DND-41 (cell line): ENCODE measurements around the gene BRAT1.

Source experiments
- ATAC-seq: fragments of 200-7000 bp; cut with Tn5 transposase; 3 replicates; pipeline ENCODE4 v1.9.1; 2021; ENCODE audit warnings: low read depth; ENCODE audit not compliant: insufficient read depth
- DNase-seq: peaks from one replicate; pipeline ENCODE4 v3.0.0-alpha.2; 2020
- H2AFZ ChIP-seq: 2 replicates; pipeline ENCODE4 v1.6.0; 2012; ENCODE audit warnings: low read depth, low read length
- H3K27ac ChIP-seq: 2 replicates; pipeline ENCODE4 v1.5.1; 2012; ENCODE audit warnings: low read length, inconsistent platforms
- H3K27me3 ChIP-seq: fragments of 200-600 bp; sonication (generic); 2 replicates; pipeline ENCODE4 v1.6.0; 2012; ENCODE audit warnings: low read length, mild to moderate bottlenecking, inconsistent platforms; ENCODE audit not compliant: insufficient read depth, poor library complexity
- H3K36me3 ChIP-seq: 2 replicates; pipeline ENCODE4 v1.5.1; 2012; ENCODE audit warnings: low read length, inconsistent platforms; ENCODE audit not compliant: insufficient read depth
- H3K4me1 ChIP-seq: 2 replicates; pipeline ENCODE4 v1.5.1; 2012; ENCODE audit warnings: mild to moderate bottlenecking, low read length; ENCODE audit not compliant: insufficient read depth
- H3K4me2 ChIP-seq: 2 replicates; pipeline ENCODE4 v1.6.0; 2012; ENCODE audit warnings: mild to moderate bottlenecking, moderate library complexity, low read length, inconsistent platforms; ENCODE audit not compliant: insufficient read depth
- H3K4me3 ChIP-seq, 2 experiments: fragments of 200-600 bp in 1 of 2; shearing (Covaris generic) in 1 of 2; 2 replicates each; pipeline ENCODE4 v1.5.1; 2012 to 2016; ENCODE audit warnings: inconsistent platforms in 2 of 2, low read length in 2 of 2, mild to moderate bottlenecking in 2 of 2, low read depth in 1 of 2, moderate library complexity in 1 of 2
- H3K79me2 ChIP-seq: 2 replicates; pipeline ENCODE4 v1.6.0; 2012; ENCODE audit warnings: low read length, inconsistent platforms; ENCODE audit not compliant: insufficient read depth
- H3K9ac ChIP-seq: 2 replicates; pipeline ENCODE4 v1.6.0; 2012; ENCODE audit warnings: low read depth, mild to moderate bottlenecking, inconsistent platforms, low read length, moderate library complexity
- H3K9me3 ChIP-seq: 2 replicates; pipeline ENCODE4 v1.5.1; 2012; ENCODE audit warnings: low read length, moderate library complexity, mild to moderate bottlenecking, inconsistent platforms; ENCODE audit not compliant: insufficient read depth, severe bottlenecking
- H4K20me1 ChIP-seq: 2 replicates; pipeline ENCODE4 v1.6.0; 2012; ENCODE audit warnings: low read length; ENCODE audit not compliant: insufficient read depth
- EZH2 ChIP-seq: IDR thresholded peaks from 3 replicates; pipeline ENCODE4 v1.6.1; 2012; ENCODE audit warnings: borderline replicate concordance, low read depth, mild to moderate bottlenecking, moderate library complexity, low read length, inconsistent platforms; ENCODE audit not compliant: severe bottlenecking
- TF ChIP-seq, protein P1 (sequence below): IDR thresholded peaks from 2 replicates; pipeline ENCODE4 v1.5.1; 2012; ENCODE audit warnings: borderline replicate concordance, low read length, moderate library complexity, mild to moderate bottlenecking; ENCODE audit not compliant: poor library complexity, severe bottlenecking; ENCODE audit errors: extremely low read depth

BRAT1 gene

DNA sequence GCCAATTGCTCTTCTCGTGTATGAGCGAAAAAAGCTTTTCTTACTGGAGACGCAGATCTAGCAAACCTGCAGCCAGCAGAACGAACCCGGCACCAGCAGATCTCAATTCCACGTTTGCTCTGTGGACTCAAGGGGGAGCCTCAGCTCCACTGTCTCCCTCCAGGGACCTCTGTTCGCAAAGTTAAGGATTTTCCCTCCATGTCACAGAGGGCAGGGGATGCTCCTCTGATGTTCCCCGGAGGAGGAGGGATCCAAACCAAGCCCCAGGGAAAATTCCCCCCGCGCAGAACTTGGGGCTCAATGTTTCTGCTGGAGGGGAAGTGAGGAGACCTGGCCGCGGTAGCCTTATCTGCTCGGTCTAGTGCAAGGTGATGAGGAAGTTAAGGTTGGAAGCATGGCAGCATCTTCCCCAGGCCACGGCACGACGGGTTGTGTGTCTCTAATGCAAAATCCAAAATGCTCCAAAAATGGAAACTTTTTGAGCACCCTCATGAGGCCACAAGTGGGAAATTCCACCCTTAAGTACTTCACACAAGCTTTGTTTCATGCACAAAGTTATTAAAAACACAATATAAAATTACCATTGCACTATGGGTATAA lies 12.5 kb upstream of the BRAT1 start:
- Histone ChIP-seq H3K4me2 (no peak overlapping the region), H3K36me3 (0 out of 2 replicates have a peak, but pooled peaks cover 4% of the 10 kb centered on the region)
- ATAC-seq, result no peak

DNA sequence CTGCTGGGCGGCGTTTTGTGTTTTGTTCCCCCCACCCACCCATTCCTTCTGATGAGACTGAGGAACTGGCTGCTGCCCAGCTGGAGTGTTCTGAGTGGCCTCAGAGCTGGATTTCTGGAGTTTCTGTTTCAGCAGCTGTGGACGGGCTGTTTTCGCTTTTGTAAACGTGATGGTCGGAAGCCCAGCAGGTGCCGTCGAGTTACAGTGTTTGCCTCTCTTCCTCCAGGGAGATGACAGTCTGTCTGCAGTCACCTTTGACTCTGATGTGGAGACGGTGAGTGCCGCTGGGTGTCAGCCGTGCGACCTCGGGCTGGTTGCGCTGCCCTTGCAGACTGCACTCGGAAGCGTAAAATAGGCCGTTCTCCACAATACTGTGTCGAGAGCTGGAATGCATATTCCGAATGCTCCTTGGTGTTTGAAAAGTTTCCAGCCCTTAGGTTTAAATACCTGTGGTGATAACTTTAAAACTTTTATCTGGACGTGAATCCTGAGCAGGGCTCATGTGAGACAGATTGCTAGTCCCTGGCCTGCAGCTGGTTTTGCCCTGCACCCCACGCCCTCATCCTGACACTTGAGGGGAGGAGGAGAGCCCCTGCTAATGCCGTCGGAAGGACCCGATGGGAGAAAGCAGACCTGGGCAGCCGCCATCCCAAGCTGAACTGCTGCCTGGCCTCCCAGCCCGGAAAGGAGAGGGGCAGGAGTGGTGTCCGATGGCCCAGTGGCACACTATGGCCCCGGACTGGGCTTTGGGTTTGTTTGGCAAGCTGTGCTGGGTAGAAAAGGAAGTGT lies 11.8 kb upstream of the BRAT1 start:
- DNase-seq (no peak), ATAC-seq (no peak)
- Histone ChIP-seq H3K4me2 (no peak overlapping the region), H3K4me1 (no peaks in the 10 kb centered on the region), H3K9ac (no peak overlapping the region), H3K27ac (no peak overlapping the region), H3K79me2 (no peaks in the 10 kb centered on the region; the same call in 1 of the 2 replicates), H2AFZ (no peak overlapping the region), H4K20me1 (peaks cover 4% of the 10 kb centered on the region; the same call in 1 of the 2 replicates), H3K27me3 (no peaks in the 10 kb centered on the region), H3K4me3 (no peak overlapping the region), H3K9me3 (no peaks in the 10 kb centered on the region), H3K36me3 (0 out of 2 replicates have a peak, but pooled peaks cover 4% of the 10 kb centered on the region)
- TF ChIP-seq EZH2, result no peak
- TF ChIP-seq, protein P1, sequence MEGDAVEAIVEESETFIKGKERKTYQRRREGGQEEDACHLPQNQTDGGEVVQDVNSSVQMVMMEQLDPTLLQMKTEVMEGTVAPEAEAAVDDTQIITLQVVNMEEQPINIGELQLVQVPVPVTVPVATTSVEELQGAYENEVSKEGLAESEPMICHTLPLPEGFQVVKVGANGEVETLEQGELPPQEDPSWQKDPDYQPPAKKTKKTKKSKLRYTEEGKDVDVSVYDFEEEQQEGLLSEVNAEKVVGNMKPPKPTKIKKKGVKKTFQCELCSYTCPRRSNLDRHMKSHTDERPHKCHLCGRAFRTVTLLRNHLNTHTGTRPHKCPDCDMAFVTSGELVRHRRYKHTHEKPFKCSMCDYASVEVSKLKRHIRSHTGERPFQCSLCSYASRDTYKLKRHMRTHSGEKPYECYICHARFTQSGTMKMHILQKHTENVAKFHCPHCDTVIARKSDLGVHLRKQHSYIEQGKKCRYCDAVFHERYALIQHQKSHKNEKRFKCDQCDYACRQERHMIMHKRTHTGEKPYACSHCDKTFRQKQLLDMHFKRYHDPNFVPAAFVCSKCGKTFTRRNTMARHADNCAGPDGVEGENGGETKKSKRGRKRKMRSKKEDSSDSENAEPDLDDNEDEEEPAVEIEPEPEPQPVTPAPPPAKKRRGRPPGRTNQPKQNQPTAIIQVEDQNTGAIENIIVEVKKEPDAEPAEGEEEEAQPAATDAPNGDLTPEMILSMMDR, result no peak

More for the DNA sequence above, 12.5 kb upstream of the BRAT1 start:
- H3K9ac ChIP-seq, result no peak overlapping the region
- DNase-seq, result no peak
- peaks cover 4% of the 10 kb centered on the region; the same call in 1 of the 2 replicates for H4K20me1 ChIP-seq
- no peaks in the 10 kb centered on the region; the same call in 1 of the 2 replicates for H3K79me2 ChIP-seq
- no peak overlapping the region for H2AFZ ChIP-seq
- TF ChIP-seq, protein P1, result peak; percentile 38
- TF ChIP-seq EZH2, result no peak
- H3K27ac ChIP-seq, result no peak overlapping the region
- H3K4me3 ChIP-seq, result no peak overlapping the region
- no peaks in the 10 kb centered on the region for H3K27me3 ChIP-seq
- no peaks in the 10 kb centered on the region for H3K9me3 ChIP-seq
- no peaks in the 10 kb centered on the region for H3K4me1 ChIP-seq

DNA sequence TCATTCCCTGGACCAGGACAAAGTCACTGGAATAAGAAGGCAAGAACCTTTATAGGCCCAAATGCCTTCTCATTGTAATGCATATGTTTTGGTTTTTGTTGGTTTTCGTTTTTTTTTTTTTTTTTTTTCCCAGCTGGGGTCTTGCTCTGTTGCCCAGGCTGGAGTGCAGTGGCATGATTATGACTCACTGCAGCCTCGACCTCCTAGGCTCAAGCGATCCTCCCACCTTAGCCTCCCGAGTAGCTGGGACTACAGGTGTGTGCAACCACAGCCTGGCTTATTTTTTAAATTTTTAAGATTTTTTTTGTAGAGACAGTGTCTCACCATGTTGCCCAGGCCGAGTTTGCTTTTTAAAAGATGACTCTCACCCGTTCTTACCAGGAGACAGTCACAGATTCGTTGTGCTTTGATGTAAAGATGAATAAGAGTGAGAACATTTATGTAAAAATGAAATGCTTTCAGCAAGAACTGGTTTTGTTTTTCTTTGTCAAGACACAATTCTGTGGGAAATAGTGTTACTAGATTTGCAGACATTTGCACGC lies 11.1 kb upstream of the BRAT1 start:
- H3K27ac ChIP-seq, result no peak overlapping the region
- no peak for ATAC-seq
- no peak overlapping the region for H3K4me2 ChIP-seq

More for the DNA sequence above, 11.1 kb upstream of the BRAT1 start:
- TF ChIP-seq EZH2, result no peak
- TF ChIP-seq, protein P1, result no peak
- Histone ChIP-seq H2AFZ (no peak overlapping the region), H3K9ac (no peak overlapping the region), H3K27me3 (no peaks in the 10 kb centered on the region), H3K4me3 (no peak overlapping the region), H4K20me1 (peaks cover 4% of the 10 kb centered on the region; the same call in 1 of the 2 replicates), H3K79me2 (no peaks in the 10 kb centered on the region; the same call in 1 of the 2 replicates), H3K36me3 (no peaks in the 10 kb centered on the region), H3K9me3 (no peaks in the 10 kb centered on the region), H3K4me1 (no peaks in the 10 kb centered on the region)
- DNase-seq, result no peak
